ENCODE measurements around the gene HECTD4.

DNA sequence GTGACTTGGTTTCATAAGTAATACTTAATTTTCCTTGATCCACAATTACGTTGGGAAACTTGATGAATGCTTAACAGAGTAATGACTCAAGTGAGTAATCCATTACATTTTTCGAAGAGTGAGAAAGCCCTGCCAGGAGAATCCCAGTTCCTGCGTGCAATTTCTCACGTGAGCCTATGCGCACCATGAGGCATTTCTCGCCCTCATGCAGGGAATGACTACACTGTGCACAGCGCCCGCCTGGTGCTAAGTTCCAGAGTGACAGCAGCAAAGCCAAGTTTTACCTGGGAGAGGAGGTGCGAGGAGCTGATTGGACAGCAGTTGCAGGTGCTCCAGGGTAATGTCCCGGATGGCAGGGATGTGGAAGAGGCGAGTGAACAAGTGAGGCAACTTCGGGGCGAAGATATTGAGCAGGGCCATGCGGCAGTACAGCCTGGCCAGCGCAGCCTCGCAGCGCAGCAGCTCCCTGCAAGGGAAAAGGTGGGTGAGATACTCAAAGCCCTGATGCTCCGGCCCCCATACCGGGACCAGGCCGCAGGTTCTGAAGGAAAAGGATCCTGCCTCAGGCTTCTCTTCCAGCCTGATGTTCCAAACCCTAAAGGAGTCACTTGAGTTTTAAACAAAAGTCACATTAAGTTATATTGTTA, 187.5 kb downstream of the HECTD4 start:
- TF ChIP-seq, protein P1, sequence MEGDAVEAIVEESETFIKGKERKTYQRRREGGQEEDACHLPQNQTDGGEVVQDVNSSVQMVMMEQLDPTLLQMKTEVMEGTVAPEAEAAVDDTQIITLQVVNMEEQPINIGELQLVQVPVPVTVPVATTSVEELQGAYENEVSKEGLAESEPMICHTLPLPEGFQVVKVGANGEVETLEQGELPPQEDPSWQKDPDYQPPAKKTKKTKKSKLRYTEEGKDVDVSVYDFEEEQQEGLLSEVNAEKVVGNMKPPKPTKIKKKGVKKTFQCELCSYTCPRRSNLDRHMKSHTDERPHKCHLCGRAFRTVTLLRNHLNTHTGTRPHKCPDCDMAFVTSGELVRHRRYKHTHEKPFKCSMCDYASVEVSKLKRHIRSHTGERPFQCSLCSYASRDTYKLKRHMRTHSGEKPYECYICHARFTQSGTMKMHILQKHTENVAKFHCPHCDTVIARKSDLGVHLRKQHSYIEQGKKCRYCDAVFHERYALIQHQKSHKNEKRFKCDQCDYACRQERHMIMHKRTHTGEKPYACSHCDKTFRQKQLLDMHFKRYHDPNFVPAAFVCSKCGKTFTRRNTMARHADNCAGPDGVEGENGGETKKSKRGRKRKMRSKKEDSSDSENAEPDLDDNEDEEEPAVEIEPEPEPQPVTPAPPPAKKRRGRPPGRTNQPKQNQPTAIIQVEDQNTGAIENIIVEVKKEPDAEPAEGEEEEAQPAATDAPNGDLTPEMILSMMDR (IDR thresholded peaks at IDR 0.05): no peak
- TF ChIP-seq, protein P2, sequence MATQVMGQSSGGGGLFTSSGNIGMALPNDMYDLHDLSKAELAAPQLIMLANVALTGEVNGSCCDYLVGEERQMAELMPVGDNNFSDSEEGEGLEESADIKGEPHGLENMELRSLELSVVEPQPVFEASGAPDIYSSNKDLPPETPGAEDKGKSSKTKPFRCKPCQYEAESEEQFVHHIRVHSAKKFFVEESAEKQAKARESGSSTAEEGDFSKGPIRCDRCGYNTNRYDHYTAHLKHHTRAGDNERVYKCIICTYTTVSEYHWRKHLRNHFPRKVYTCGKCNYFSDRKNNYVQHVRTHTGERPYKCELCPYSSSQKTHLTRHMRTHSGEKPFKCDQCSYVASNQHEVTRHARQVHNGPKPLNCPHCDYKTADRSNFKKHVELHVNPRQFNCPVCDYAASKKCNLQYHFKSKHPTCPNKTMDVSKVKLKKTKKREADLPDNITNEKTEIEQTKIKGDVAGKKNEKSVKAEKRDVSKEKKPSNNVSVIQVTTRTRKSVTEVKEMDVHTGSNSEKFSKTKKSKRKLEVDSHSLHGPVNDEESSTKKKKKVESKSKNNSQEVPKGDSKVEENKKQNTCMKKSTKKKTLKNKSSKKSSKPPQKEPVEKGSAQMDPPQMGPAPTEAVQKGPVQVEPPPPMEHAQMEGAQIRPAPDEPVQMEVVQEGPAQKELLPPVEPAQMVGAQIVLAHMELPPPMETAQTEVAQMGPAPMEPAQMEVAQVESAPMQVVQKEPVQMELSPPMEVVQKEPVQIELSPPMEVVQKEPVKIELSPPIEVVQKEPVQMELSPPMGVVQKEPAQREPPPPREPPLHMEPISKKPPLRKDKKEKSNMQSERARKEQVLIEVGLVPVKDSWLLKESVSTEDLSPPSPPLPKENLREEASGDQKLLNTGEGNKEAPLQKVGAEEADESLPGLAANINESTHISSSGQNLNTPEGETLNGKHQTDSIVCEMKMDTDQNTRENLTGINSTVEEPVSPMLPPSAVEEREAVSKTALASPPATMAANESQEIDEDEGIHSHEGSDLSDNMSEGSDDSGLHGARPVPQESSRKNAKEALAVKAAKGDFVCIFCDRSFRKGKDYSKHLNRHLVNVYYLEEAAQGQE (IDR thresholded peaks at IDR 0.05; ENCODE audit: insufficient read depth in 1 of 2, low read depth in 2 of 2, low read length in 1 of 2): no peak
- TF ChIP-seq TCF7L2 (IDR thresholded peaks at IDR 0.05; ENCODE audit: low read depth, low read length) (no peak), SIN3A (IDR thresholded peaks at IDR 0.05; ENCODE audit: borderline replicate concordance, insufficient read depth, low read depth, low read length) (no peak)

Data from Panc1 (cell line).